Testis (tissue), 3 donors: ENCODE data around the gene ERBB2. TPM values are rescaled to one million over a fixed set of nuclear protein-coding genes. Genes with fewer than 3 reads are reported as not detected.
A peak's percentile ranks its signal among the peaks of the same experiment; 100 is the strongest.
"Not testable (repeated sequence)": the region's sequence is repeated elsewhere in the genome, so short reads cannot be mapped to it uniquely, and the experiment has no call there.

Experiments used
- DNase-seq: peaks from one replicate; pipeline ENCODE4 v3.0.0-alpha.2; 2019
- H3K27ac ChIP-seq, 2 donors: fragments of 200-600 bp; sonication (generic); one replicate each; pipeline ENCODE4 v1.5.1; 2019
- H3K27me3 ChIP-seq: fragments of 200-600 bp; sonication (generic); one replicate; pipeline ENCODE4 v1.5.1; 2019
- H3K36me3 ChIP-seq: fragments of 200-600 bp; sonication (generic); one replicate; pipeline ENCODE4 v1.5.1; 2017; ENCODE audit warnings: low read depth; ENCODE audit errors: missing control alignments
- H3K4me1 ChIP-seq: fragments of 200-600 bp; sonication (generic); one replicate; pipeline ENCODE4 v1.5.1; 2019
- H3K4me3 ChIP-seq, 2 donors: fragments of 200-600 bp; sonication (generic); one replicate each; pipeline ENCODE4 v1.5.1; 2017 to 2019
- H3K9me3 ChIP-seq: fragments of 200-600 bp; sonication (generic); one replicate; pipeline ENCODE4 v1.5.1; 2017
- POLR2A ChIP-seq: fragments of 450-650 bp; IDR thresholded peaks from one replicate; pipeline ENCODE4 v1.6.1; 2017; ENCODE audit warnings: antibody characterized with exemption, mild to moderate bottlenecking, moderate library complexity
- WGBS, 2 donors: methylation state at CpG; one replicate each; pipeline ENCODE4 v1.1.5; 2018; 5-methylcytosine and 5-hydroxymethylcytosine counted together
- intact Hi-C: fragments of 100-400 bp; cut with DNase I; formaldehyde crosslinking; loops from one replicate; pipeline ENCODE4 v1.15.1; 2023; ENCODE audit warnings: low total_unique reads
- polyA plus RNA-seq: library from polyadenylated mRNA; stranded (reverse); fragments of 350-450 nt; fragmentation: Illumina TruSeq; extraction: RNeasy Lipid Tissue Mini Kit (QIAGEN cat#74804); gene quantifications from one replicate; pipeline ENCODE4 v1.2.3, GENCODE V29; 2014; ENCODE audit warnings: low read depth, low replicate concordance; ENCODE audit not compliant: insufficient read depth
- total RNA-seq, 2 donors: library from RNA; depleted of rRNA; stranded (reverse); fragments of >200 nt; gene quantifications; one replicate each; pipeline ENCODE4 v1.2.3, GENCODE V29; 2016
- TF ChIP-seq, protein P1 (sequence below), 3 experiments: fragments of 450-650 bp in 2 of 3; fragments of 200-600 bp in 1 of 3; sonication (generic) in 1 of 3; IDR thresholded peaks; one replicate each; pipeline ENCODE4 v1.5.1; 2016 to 2019; ENCODE audit warnings: antibody characterized with exemption in 3 of 3, mild to moderate bottlenecking in 2 of 3, moderate library complexity in 1 of 3

ERBB2 gene
- total and polyA plus RNA-seq, 3 donors from 2014 or later = 32.1 to 40.0 (median 32.1) TPM

DNA sequence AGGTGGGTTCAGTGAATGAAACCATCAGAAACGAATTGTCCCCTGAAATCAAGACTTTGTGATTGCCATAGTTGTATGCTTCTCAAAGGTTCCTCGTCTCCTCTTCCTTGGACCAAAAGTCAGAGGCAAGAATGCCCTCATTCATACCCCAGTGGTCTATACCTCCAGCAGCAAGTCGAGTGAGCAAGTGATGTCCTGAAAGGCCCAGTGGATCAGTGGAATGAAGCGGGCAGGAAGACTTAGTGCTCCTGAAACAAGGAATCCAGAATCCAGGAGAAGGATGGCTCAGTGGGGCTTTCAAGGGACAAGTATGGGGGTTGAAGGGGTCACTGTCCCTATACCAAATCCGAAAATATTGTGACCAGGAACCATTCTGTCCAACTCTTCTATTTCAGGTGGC lies 5.3 kb upstream of the ERBB2 start:
- no peak for DNase-seq
- intact Hi-C loops = no loop called here

DNA sequence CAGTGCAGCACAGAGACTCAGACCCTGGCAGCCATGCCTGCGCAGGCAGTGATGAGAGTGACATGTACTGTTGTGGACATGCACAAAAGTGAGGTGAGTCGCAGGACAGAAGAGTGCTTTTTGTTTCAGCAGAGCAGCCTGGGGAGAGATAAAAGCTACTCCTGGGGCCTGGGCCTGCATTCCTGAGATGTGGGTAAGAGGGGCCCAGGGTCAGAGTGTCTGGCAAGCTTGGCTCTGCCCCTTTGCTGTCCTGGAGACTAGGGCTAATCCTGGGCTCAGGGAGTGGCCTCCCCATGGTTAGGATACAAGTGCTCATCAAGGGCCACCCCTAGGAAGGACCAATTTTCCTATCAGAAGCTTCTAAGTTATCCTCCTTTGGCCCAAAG lies 4.8 kb upstream of the ERBB2 start:
- Histone ChIP-seq H3K9me3 (no peaks in the 10 kb centered on the region), H3K27me3 (no peaks in the 10 kb centered on the region), H3K36me3 (no peaks in the 10 kb centered on the region), H3K4me1 (peaks cover 2% of the 10 kb centered on the region), H3K4me3 (no peak overlapping the region), H3K27ac (no peak overlapping the region)
- TF ChIP-seq POLR2A = no peak
- TF ChIP-seq, protein P1, sequence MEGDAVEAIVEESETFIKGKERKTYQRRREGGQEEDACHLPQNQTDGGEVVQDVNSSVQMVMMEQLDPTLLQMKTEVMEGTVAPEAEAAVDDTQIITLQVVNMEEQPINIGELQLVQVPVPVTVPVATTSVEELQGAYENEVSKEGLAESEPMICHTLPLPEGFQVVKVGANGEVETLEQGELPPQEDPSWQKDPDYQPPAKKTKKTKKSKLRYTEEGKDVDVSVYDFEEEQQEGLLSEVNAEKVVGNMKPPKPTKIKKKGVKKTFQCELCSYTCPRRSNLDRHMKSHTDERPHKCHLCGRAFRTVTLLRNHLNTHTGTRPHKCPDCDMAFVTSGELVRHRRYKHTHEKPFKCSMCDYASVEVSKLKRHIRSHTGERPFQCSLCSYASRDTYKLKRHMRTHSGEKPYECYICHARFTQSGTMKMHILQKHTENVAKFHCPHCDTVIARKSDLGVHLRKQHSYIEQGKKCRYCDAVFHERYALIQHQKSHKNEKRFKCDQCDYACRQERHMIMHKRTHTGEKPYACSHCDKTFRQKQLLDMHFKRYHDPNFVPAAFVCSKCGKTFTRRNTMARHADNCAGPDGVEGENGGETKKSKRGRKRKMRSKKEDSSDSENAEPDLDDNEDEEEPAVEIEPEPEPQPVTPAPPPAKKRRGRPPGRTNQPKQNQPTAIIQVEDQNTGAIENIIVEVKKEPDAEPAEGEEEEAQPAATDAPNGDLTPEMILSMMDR (IDR thresholded peaks at IDR 0.05) = no peak
- intact Hi-C loops = no loop called here
- no peak for DNase-seq
- 74 to 93% methylated on average over 2 of the region's 2 CpGs for WGBS, 2 donors

More for the DNA sequence above, 5.3 kb upstream of the ERBB2 start:
- Histone ChIP-seq H3K27me3 (no peaks in the 10 kb centered on the region), H3K27ac (no peak overlapping the region), H3K36me3 (no peaks in the 10 kb centered on the region), H3K4me3 (no peak overlapping the region), H3K4me1 (peaks cover 2% of the 10 kb centered on the region), H3K9me3 (no peaks in the 10 kb centered on the region)
- TF ChIP-seq, protein P1 (IDR thresholded peaks at IDR 0.05) = no peak
- TF ChIP-seq POLR2A = no peak
- 87 to 89% methylated on average over 5 of the region's 5 CpGs for WGBS, 2 donors

DNA sequence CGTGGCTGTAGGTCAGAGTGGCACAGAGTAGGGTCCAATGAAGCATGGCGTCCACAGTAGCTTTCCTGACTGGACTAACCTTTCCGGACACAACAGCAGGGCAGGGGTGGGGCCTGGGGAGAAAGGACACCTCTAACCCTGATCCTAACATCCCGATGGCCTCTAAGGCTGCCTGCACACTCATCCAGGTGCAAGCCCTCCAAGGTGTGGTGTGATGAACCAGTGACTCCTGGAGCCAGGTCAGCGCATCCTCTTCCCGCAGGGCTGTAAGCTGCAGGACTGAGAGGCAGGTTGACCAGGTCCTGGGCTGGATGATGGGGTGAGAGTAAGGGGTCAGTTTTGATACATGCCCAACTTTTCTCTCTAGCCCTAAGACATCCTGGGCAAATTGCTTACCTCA lies 3.1 kb upstream of the ERBB2 start:
- Histone ChIP-seq H3K4me3 (no peak overlapping the region), H3K4me1 (peaks cover 2% of the 10 kb centered on the region), H3K9me3 (no peaks in the 10 kb centered on the region), H3K27ac (no peak overlapping the region), H3K27me3 (no peaks in the 10 kb centered on the region), H3K36me3 (no peaks in the 10 kb centered on the region)
- WGBS, 2 donors = 60 to 62% methylated on average over 6 of the region's 6 CpGs
- DNase-seq = no peak
- no peak for TF ChIP-seq POLR2A
- TF ChIP-seq, protein P1 (IDR thresholded peaks at IDR 0.05) = no peak
- intact Hi-C loops = no loop called here

DNA sequence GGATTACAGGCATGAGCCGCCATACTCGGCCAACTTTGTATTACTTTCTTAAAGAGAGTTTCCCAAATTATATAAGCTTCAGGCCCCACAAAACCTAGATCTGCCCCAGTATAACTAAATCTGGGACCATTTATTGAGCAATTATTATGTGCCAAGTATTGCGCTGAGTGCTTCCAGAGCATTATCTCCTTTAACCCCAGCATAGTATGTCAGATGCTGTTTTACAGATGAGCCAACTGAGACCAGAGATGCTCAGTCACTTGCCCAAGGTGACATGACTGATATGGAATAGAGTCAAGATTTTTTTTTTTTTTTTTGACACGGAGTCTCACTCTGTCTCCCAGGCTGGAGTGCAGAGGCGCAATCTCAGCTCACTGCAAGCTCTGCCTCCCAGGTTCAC lies 1.9 kb upstream of the ERBB2 start:
- intact Hi-C loops = no loop called here
- DNase-seq = no peak
- no peaks in the 10 kb centered on the region for H3K9me3 ChIP-seq
- no peaks in the 10 kb centered on the region for H3K27me3 ChIP-seq
- H3K4me1 ChIP-seq = peaks cover 2% of the 10 kb centered on the region
- WGBS, 2 donors = 89 to 95% methylated on average over 5 of the region's 5 CpGs
- TF ChIP-seq POLR2A = no peak
- TF ChIP-seq, protein P1 (IDR thresholded peaks at IDR 0.05) = no peak
- H3K27ac ChIP-seq = no peak overlapping the region
- no peak overlapping the region for H3K4me3 ChIP-seq
- H3K36me3 ChIP-seq = no peaks in the 10 kb centered on the region

DNA sequence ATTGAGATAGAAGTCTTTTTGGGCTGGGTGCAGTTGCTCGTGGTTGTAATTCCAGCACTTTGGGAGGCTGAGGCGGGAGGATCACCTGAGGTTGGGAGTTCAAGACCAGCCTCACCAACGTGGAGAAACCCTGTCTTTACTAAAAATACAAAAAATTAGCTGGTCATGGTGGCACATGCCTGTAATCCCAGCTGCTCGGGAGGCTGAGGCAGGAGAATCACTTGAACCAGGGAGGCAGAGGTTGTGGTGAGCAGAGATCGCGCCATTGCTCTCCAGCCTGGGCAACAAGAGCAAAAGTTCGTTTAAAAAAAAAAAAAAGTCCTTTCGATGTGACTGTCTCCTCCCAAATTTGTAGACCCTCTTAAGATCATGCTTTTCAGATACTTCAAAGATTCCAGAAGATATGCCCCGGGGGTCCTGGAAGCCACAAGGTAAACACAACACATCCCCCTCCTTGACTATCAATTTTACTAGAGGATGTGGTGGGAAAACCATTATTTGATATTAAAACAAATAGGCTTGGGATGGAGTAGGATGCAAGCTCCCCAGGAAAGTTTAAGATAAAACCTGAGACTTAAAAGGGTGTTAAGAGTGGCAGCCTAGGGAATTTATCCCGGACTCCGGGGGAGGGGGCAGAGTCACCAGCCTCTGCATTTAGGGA lies 577 bp upstream of the ERBB2 start:
- DNase-seq, intact Hi-C loops, H3K36me3 ChIP-seq, H3K4me1 ChIP-seq, H3K9me3 ChIP-seq, H3K27me3 ChIP-seq: not testable (repeated sequence)
- TF ChIP-seq, protein P1 (IDR thresholded peaks at IDR 0.05) = peak in 1 of 3 experiments; percentile 5
- H3K4me3 ChIP-seq = peak overlapping the region; percentile 67 to 76
- WGBS, 2 donors = 50 to 51% methylated on average over 11 of the region's 11 CpGs
- H3K27ac ChIP-seq = peak overlapping the region in 1 of 2 donors; percentile 11
